AG04449 (cell line): ENCODE data around the gene CCDC7.

Source experiments
- CTCF ChIA-PET: fragments of 350-600 bp; formaldehyde crosslinking; extraction: SDS; loops from one replicate; lab custom pipeline; 2021; ENCODE audit warnings: antibody characterized with exemption; lab: Yijun Ruan, JAX
- POLR2A ChIA-PET: fragments of 400-600, 350-600 bp; formaldehyde crosslinking; extraction: SDS; loops from one replicate; lab custom pipeline; 2020; ENCODE audit warnings: antibody characterized with exemption, inconsistent platforms; lab: Yijun Ruan, JAX
- DNase-seq: peaks from one replicate; pipeline ENCODE4 v3.0.0-alpha.2; 2010; ENCODE audit warnings: low read depth, low spot score
- H3K4me3 ChIP-seq: 2 replicates; pipeline ENCODE4 v1.5.1; 2011; ENCODE audit warnings: low read depth, mild to moderate bottlenecking, control low read depth, low read length
- CTCF ChIP-seq: IDR thresholded peaks from one replicate; pipeline ENCODE4 v1.5.1; 2011; ENCODE audit warnings: mild to moderate bottlenecking, moderate library complexity, low read length, control low read depth, inconsistent platforms; ENCODE audit not compliant: insufficient read depth; ENCODE audit errors: missing control alignments

Gene CCDC7

GRCh38 chr10:32661346-32661745 is 215.4 kb downstream of the CCDC7 start:
- ChIA-PET CTCF (no interaction called here), POLR2A (no interaction called here)
- DNase-seq: no peak
- no peak for TF ChIP-seq CTCF
- H3K4me3 ChIP-seq: no peak overlapping the region

GRCh38 chr10:32680803-32681557 is 235.0 kb downstream of the CCDC7 start:
- no peak for TF ChIP-seq CTCF
- no peak for DNase-seq
- ChIA-PET POLR2A (no interaction called here), CTCF (no interaction called here)
- H3K4me3 ChIP-seq: no peak overlapping the region

GRCh38 chr10:32684291-32684690 is 238.4 kb downstream of the CCDC7 start:
- no peak for DNase-seq
- POLR2A ChIA-PET: interaction anchor here (0.6 kb wide), 1 partner anchor 166 kb away, joined by 3 read pairs; no protein-coding TSS in a partner anchor
- no peak overlapping the region for H3K4me3 ChIP-seq
- CTCF ChIA-PET: no interaction called here
- no peak for TF ChIP-seq CTCF

GRCh38 chr10:32687116-32687515 is 241.2 kb downstream of the CCDC7 start:
- ChIA-PET POLR2A (no interaction called here), CTCF (no interaction called here)
- DNase-seq: no peak
- no peak for TF ChIP-seq CTCF
- H3K4me3 ChIP-seq: no peak overlapping the region

DNA sequence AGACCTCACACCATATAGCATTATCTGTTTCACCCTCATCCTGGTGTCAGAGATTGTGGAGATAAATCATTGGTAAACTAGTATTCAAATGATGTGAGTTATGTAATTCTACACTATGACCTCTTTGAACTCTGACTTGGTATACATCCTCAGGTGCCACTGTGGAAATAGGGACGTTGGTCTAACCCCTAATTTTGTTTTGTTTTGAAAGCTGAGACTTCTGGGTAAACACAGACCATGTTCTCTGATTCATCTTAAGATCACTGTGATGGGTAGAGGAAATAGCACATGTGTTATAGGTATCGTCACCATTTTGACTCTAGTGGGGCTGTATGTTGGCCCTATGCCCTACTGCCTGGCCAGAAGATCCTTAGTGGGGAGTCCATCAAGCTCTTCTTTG is 241.6 kb downstream of the CCDC7 start:
- POLR2A ChIA-PET: no interaction called here
- no peak for DNase-seq
- CTCF ChIA-PET: no interaction called here
- no peak for TF ChIP-seq CTCF
- H3K4me3 ChIP-seq: no peak overlapping the region

GRCh38 chr10:32692174-32692573 is 246.2 kb downstream of the CCDC7 start:
- ChIA-PET POLR2A (no interaction called here), CTCF (no interaction called here)
- H3K4me3 ChIP-seq: no peak overlapping the region
- DNase-seq: peak; percentile 38
- TF ChIP-seq CTCF: no peak
